Measurements from ENCODE around the gene CENPE. TPM values are rescaled to one million over a fixed set of nuclear protein-coding genes. Genes with fewer than 3 reads are reported as not detected.
"Not testable (repeated sequence)": the region's sequence is repeated elsewhere in the genome, so short reads cannot be mapped to it uniquely, and the experiment has no call there.

CENPE gene, protein sequence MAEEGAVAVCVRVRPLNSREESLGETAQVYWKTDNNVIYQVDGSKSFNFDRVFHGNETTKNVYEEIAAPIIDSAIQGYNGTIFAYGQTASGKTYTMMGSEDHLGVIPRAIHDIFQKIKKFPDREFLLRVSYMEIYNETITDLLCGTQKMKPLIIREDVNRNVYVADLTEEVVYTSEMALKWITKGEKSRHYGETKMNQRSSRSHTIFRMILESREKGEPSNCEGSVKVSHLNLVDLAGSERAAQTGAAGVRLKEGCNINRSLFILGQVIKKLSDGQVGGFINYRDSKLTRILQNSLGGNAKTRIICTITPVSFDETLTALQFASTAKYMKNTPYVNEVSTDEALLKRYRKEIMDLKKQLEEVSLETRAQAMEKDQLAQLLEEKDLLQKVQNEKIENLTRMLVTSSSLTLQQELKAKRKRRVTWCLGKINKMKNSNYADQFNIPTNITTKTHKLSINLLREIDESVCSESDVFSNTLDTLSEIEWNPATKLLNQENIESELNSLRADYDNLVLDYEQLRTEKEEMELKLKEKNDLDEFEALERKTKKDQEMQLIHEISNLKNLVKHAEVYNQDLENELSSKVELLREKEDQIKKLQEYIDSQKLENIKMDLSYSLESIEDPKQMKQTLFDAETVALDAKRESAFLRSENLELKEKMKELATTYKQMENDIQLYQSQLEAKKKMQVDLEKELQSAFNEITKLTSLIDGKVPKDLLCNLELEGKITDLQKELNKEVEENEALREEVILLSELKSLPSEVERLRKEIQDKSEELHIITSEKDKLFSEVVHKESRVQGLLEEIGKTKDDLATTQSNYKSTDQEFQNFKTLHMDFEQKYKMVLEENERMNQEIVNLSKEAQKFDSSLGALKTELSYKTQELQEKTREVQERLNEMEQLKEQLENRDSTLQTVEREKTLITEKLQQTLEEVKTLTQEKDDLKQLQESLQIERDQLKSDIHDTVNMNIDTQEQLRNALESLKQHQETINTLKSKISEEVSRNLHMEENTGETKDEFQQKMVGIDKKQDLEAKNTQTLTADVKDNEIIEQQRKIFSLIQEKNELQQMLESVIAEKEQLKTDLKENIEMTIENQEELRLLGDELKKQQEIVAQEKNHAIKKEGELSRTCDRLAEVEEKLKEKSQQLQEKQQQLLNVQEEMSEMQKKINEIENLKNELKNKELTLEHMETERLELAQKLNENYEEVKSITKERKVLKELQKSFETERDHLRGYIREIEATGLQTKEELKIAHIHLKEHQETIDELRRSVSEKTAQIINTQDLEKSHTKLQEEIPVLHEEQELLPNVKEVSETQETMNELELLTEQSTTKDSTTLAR (N-terminal part only)
- 1 to 10 TPM in 1 of 2 donors, under 1 TPM in 1; 0.16 to 3.0 TPM for total RNA-seq

DNA sequence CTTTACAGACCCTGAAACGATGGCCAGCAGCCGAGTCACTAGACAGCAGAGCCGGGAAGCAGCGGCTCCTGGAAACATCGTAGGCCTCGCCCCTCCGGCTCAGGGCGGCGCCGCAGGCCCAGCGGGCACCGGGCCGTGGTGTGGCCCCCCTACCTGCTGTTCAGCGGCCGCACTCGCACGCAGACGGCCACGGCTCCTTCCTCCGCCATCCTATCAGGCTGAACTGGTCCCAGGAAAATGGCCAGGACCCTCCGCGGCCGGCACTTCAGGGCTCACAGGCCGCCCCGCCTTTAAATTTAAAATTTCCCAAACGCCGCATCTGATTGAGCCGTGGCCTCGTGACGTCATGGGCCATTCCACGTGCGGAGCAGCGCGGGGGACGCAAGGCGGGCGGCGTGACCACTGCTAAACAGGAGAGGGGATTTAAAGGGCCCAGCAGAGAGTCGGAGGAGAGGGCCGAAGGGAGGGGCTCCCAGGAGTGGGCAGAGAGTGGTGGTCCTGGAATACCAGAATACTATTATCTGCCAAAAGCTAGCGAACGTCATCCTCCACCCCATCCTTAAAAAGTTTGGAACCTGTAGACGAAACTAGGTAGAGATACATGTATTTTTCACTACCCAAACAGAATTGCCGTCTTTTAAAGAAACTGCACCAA is at the start of gene CENPE:
Gene CENPE (minus strand): TSS at position 233 of the 655 bp plus-strand sequence. CDS start 24 bp downstream, at position 209.
- Histone ChIP-seq H3K9me3 (no peaks in the 10 kb centered on the region), H3K4me3 (peak within 1 kb of the TSS; percentile 69 to 70), H3K36me3 (no peaks in the 10 kb centered on the region), H3K27me3 (no peaks in the 10 kb centered on the region), H3K4me1 (peaks cover 0 to 9% of the 10 kb centered on the region in 2 donors), H3K27ac (peak within 1 kb of the TSS; percentile 40 to 71)
- TF ChIP-seq, protein P1, sequence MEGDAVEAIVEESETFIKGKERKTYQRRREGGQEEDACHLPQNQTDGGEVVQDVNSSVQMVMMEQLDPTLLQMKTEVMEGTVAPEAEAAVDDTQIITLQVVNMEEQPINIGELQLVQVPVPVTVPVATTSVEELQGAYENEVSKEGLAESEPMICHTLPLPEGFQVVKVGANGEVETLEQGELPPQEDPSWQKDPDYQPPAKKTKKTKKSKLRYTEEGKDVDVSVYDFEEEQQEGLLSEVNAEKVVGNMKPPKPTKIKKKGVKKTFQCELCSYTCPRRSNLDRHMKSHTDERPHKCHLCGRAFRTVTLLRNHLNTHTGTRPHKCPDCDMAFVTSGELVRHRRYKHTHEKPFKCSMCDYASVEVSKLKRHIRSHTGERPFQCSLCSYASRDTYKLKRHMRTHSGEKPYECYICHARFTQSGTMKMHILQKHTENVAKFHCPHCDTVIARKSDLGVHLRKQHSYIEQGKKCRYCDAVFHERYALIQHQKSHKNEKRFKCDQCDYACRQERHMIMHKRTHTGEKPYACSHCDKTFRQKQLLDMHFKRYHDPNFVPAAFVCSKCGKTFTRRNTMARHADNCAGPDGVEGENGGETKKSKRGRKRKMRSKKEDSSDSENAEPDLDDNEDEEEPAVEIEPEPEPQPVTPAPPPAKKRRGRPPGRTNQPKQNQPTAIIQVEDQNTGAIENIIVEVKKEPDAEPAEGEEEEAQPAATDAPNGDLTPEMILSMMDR (IDR thresholded peaks at IDR 0.05): no peak
- DNase-seq (ENCODE audit: low spot score): peak; percentile 88

DNA sequence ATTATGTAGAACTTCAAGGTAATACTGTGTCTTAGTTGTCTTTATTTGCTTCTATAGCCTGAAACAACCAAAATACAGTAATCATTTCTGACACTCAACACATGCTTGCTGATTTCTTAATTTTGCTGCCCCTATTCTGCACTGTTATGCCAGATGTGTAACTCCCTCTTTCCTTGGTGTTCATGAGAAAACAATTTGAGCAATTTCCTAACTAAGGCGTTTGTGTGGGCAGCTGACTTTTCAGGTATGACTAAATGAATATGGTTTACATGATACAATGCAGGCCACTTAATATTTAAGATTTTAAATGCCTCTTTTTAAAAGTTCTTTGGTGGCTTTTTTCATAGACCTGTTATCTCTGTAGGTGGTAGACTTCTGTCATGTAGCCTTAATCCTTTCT is 46.1 kb upstream of the CENPE start:
- TF ChIP-seq, protein P1 (IDR thresholded peaks at IDR 0.05): no peak
- DNase-seq (ENCODE audit: low spot score): no peak
- H3K27ac ChIP-seq: no peak overlapping the region

DNA sequence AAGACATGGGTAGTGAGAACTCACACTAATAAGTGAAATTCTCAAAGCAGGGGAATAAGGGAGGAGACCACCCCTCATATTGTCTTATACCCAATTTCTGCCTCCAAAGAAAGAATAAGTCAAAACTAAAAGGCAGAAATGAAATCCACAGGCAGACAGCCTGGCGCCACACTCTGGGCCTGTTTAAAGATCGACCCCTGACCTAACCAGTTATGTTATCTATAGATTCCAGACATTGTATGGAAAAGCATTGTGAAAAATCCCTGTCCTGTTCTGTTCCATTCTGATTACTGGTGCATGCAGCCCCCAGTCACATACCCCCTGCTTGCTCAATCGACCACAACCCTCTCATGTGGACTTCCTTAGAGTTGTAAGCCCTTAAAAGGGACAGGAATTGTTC is 32.8 kb upstream of the CENPE start:
- H3K9me3 ChIP-seq: not testable (repeated sequence)

More for the DNA sequence above, 46.1 kb upstream of the CENPE start:
- no peaks in the 10 kb centered on the region for H3K36me3 ChIP-seq
- H3K27me3 ChIP-seq: no peaks in the 10 kb centered on the region
- H3K9me3 ChIP-seq: peaks cover 0 to 10% of the 10 kb centered on the region in 2 donors
- H3K4me3 ChIP-seq: no peak overlapping the region
- H3K4me1 ChIP-seq: no peaks in the 10 kb centered on the region

DNA sequence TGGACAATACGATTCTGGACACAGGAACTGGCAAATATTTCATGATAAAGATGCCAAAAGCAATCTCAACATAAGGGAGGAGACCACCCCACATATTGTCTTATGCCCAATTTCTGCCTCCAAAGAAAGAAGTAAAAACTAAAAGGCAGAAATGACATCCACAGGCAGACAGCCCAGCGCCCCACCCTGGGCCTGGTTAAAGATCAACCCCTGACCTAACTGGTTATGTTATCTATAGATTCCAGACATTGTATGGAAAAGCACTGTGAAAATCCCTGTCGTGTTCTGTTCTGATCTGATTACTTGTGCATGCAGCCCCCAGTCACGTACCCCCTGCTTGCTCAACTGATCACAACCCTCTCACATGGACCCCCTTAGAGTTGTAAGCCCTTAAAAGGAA is 25.4 kb upstream of the CENPE start:
- H3K27ac ChIP-seq; H3K27me3 ChIP-seq; H3K4me3 ChIP-seq; DNase-seq (ENCODE audit: low spot score); H3K9me3 ChIP-seq; H3K4me1 ChIP-seq; H3K36me3 ChIP-seq: not testable (repeated sequence)

More for the DNA sequence above, 32.8 kb upstream of the CENPE start:
- not testable (repeated sequence) for H3K27me3 ChIP-seq; H3K36me3 ChIP-seq; H3K4me1 ChIP-seq; DNase-seq (ENCODE audit: low spot score); H3K27ac ChIP-seq; H3K4me3 ChIP-seq

DNA sequence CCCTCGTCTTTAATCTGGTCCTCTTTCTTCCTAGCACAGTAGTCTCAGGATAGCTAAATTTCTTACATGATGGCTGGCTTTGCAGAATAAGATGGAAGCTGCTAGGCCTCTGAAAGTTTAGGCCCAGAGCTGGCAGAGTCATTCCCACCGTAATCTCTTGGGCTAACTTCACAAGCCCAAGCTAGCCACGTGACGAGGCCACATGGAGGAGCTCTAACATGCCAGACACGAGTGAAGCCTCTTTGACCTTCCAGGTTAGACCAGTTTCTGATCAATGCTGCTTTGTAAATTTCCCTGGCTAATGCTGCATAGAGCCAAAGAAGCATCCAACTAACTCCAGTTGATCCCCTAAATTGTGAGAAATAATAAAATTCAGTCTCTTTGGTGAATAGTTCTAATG is 9.5 kb upstream of the CENPE start:
- H3K4me3 ChIP-seq: no peak overlapping the region
- H3K9me3 ChIP-seq: no peaks in the 10 kb centered on the region
- H3K36me3 ChIP-seq: no peaks in the 10 kb centered on the region
- H3K4me1 ChIP-seq: no peaks in the 10 kb centered on the region
- H3K27me3 ChIP-seq: no peaks in the 10 kb centered on the region
- TF ChIP-seq, protein P1 (IDR thresholded peaks at IDR 0.05): no peak
- H3K27ac ChIP-seq: no peak overlapping the region
- no peak for DNase-seq (ENCODE audit: low spot score)

DNA sequence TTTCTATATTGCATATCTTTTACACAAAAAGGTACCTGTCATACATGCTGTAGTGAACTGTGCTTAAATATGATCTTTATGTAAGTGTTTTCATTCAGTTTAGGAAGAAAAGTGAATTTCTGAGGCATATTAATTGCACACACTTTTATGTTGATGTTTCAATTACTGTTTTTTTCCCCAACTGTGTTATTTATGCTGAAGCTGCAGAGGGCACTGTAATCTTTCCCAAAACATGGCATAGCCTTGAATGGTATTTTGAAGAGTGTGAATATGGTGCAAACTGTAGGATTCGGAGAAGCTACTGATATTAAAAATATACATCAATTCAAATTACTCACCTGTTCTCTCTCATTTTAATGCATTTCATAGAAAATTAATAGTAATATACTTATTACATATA is 6.0 kb upstream of the CENPE start:
- no peak overlapping the region for H3K27ac ChIP-seq
- TF ChIP-seq, protein P1 (IDR thresholded peaks at IDR 0.05): no peak
- H3K27me3 ChIP-seq: no peaks in the 10 kb centered on the region
- DNase-seq (ENCODE audit: low spot score): no peak
- H3K36me3 ChIP-seq: no peaks in the 10 kb centered on the region
- H3K4me1 ChIP-seq: no peaks in the 10 kb centered on the region
- no peak overlapping the region for H3K4me3 ChIP-seq
- H3K9me3 ChIP-seq: no peaks in the 10 kb centered on the region

All from right atrium auricular region (tissue), 2 donors.